KMS-11 (cell line): ENCODE results near the gene EML6.

Experiments
- H2AFZ ChIP-seq: fragments of 200-600 bp; sonication (generic); 2 replicates; pipeline ENCODE4 v1.6.1; 2016; ENCODE audit warnings: antibody characterized with exemption, mixed run types, low read depth
- H3K27ac ChIP-seq: fragments of 200-600 bp; sonication (generic); 2 replicates; pipeline ENCODE4 v1.6.1; 2016; ENCODE audit warnings: mild to moderate bottlenecking, mixed run types
- H3K27me3 ChIP-seq: fragments of 200-600 bp; sonication (generic); 2 replicates; pipeline ENCODE4 v1.6.1; 2017; ENCODE audit warnings: mild to moderate bottlenecking, low read depth, mixed run types, moderate library complexity; ENCODE audit not compliant: insufficient read depth
- H3K36me3 ChIP-seq: fragments of 200-600 bp; sonication (generic); 2 replicates; pipeline ENCODE4 v1.6.1; 2017; ENCODE audit warnings: mild to moderate bottlenecking, mixed run types; ENCODE audit not compliant: insufficient read depth
- H3K4me1 ChIP-seq: fragments of 200-600 bp; sonication (generic); 2 replicates; pipeline ENCODE4 v1.6.1; 2016; ENCODE audit warnings: mild to moderate bottlenecking, low read depth, mixed run types; ENCODE audit not compliant: poor library complexity, severe bottlenecking
- H3K4me2 ChIP-seq: fragments of 200-600 bp; sonication (generic); 2 replicates; pipeline ENCODE4 v1.7.0; 2016; ENCODE audit warnings: mild to moderate bottlenecking, mixed run types
- H3K4me3 ChIP-seq: fragments of 200-600 bp; sonication (generic); IDR thresholded peaks from 2 replicates; pipeline ENCODE4 v1.6.1; 2017; ENCODE audit warnings: low read depth, low read length, mixed read lengths; ENCODE audit not compliant: insufficient read depth
- H3K79me2 ChIP-seq: fragments of 200-600 bp; sonication (generic); 2 replicates; pipeline ENCODE4 v1.6.1; 2016; ENCODE audit warnings: low read depth, mixed run types; ENCODE audit not compliant: insufficient read depth
- H3K9ac ChIP-seq: fragments of 200-600 bp; sonication (generic); 2 replicates; pipeline ENCODE4 v1.6.1; 2016; ENCODE audit warnings: mild to moderate bottlenecking, mixed run types
- H4K20me1 ChIP-seq: fragments of 200-600 bp; sonication (generic); 2 replicates; pipeline ENCODE4 v1.6.1; 2016; ENCODE audit warnings: mild to moderate bottlenecking, mixed run types; ENCODE audit not compliant: insufficient read depth
- TF ChIP-seq, protein P1 (sequence below): fragments of 200-600 bp; sonication (generic); conservative IDR thresholded peaks from 2 replicates; pipeline ENCODE4 v1.6.1; 2017; ENCODE audit warnings: low read depth, mild to moderate bottlenecking, antibody characterized with exemption, low read length, moderate library complexity, mixed read lengths

Gene EML6

DNA sequence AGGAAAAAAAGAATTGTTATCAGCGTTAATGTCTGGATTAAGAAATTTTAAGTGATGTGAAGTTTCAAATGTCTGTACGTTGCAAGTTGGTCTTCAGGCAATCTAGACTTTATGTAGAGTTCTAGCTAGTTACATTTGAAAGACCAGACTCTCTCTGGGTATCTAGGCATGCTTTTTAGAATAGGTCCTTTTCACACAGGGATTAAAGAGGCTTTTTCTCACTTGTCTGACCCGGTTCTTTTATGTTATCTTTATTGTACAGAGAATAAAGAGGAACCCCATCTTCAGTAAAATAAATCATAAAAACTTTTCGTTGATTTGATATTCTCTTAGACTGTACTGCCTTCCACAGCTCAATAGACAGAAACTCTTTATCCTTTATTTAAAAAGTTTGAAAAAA lies 8.5 kb upstream of the EML6 start:
- no peak overlapping the region for H3K4me3 ChIP-seq
- no peak overlapping the region for H3K27ac ChIP-seq
- H3K9ac ChIP-seq: no peak overlapping the region
- no peak overlapping the region for H2AFZ ChIP-seq
- H3K4me2 ChIP-seq: no peak overlapping the region
- H3K27me3 ChIP-seq: no peaks in the 10 kb centered on the region
- H3K4me1 ChIP-seq: no peaks in the 10 kb centered on the region
- TF ChIP-seq, protein P1, sequence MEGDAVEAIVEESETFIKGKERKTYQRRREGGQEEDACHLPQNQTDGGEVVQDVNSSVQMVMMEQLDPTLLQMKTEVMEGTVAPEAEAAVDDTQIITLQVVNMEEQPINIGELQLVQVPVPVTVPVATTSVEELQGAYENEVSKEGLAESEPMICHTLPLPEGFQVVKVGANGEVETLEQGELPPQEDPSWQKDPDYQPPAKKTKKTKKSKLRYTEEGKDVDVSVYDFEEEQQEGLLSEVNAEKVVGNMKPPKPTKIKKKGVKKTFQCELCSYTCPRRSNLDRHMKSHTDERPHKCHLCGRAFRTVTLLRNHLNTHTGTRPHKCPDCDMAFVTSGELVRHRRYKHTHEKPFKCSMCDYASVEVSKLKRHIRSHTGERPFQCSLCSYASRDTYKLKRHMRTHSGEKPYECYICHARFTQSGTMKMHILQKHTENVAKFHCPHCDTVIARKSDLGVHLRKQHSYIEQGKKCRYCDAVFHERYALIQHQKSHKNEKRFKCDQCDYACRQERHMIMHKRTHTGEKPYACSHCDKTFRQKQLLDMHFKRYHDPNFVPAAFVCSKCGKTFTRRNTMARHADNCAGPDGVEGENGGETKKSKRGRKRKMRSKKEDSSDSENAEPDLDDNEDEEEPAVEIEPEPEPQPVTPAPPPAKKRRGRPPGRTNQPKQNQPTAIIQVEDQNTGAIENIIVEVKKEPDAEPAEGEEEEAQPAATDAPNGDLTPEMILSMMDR: no peak
- H4K20me1 ChIP-seq: no peaks in the 10 kb centered on the region
- H3K79me2 ChIP-seq: no peaks in the 10 kb centered on the region
- no peaks in the 10 kb centered on the region for H3K36me3 ChIP-seq

DNA sequence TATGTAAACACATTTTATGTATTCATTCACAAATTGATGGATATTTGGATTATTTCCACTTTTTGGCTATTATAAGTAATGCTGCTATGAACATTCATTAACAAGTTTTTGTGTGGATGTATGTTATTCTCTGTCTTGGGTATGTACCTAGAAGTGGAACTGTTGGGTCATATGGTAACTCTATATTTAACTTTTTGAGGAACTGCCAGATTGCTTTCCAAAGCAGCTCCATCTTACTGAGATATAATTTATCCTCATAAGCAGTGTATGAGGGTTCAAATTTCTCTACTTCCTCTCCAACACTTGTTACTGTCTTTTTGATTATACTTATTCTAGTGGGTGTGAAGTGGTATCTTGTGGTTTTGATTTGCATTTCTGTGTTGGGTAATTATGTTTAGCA lies 7.1 kb upstream of the EML6 start:
- H3K4me2 ChIP-seq: no peak overlapping the region

GRCh38 chr2:54720563-54720962 lies 2.9 kb upstream of the EML6 start:
- no peak overlapping the region for H3K9ac ChIP-seq
- H3K79me2 ChIP-seq: no peaks in the 10 kb centered on the region
- no peak overlapping the region for H3K4me2 ChIP-seq
- no peaks in the 10 kb centered on the region for H4K20me1 ChIP-seq
- TF ChIP-seq, protein P1: no peak
- no peak overlapping the region for H3K27ac ChIP-seq
- no peaks in the 10 kb centered on the region for H3K36me3 ChIP-seq
- peaks cover 2% of the 10 kb centered on the region; the same call in 1 of the 2 replicates for H3K27me3 ChIP-seq
- peaks cover 8% of the 10 kb centered on the region for H3K4me1 ChIP-seq
- no peak overlapping the region for H2AFZ ChIP-seq
- H3K4me3 ChIP-seq: no peak overlapping the region

More for the DNA sequence above, 7.1 kb upstream of the EML6 start:
- no peak overlapping the region for H3K9ac ChIP-seq
- no peaks in the 10 kb centered on the region for H3K36me3 ChIP-seq
- H2AFZ ChIP-seq: no peak overlapping the region
- H3K79me2 ChIP-seq: no peaks in the 10 kb centered on the region
- no peaks in the 10 kb centered on the region for H3K27me3 ChIP-seq
- no peak overlapping the region for H3K27ac ChIP-seq
- TF ChIP-seq, protein P1: no peak
- H3K4me3 ChIP-seq: no peak overlapping the region
- H4K20me1 ChIP-seq: no peaks in the 10 kb centered on the region
- H3K4me1 ChIP-seq: no peaks in the 10 kb centered on the region

DNA sequence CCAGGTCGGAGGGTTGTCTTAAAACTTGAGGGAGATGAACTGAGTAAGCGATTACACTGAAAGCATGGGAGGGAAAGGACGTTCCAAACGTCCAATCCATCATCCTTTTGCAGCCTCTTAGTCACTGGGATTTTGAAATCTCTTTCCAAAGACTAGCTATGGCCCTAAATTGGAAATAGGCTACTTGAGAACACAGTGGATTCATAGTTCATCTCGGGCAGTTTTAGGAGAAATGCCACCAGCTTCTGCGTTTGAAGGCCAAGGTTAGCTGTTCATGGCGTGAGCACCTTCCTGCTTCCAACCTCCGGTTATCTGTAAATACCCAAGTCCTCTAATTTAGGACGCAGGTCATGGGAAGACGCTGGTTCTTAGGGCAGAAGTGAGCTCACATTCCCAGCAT lies 821 bp upstream of the EML6 start:
- peaks cover 3% of the 10 kb centered on the region; the same call in 1 of the 2 replicates for H3K27me3 ChIP-seq

More for the DNA sequence above, 821 bp upstream of the EML6 start:
- H3K4me2 ChIP-seq: peak overlapping the region; percentile 93
- H2AFZ ChIP-seq: peak overlapping the region; percentile 96
- peak overlapping the region; percentile 8 for H3K27ac ChIP-seq
- H3K36me3 ChIP-seq: no peaks in the 10 kb centered on the region
- peak overlapping the region; percentile 51 for H3K9ac ChIP-seq
- peaks cover 22% of the 10 kb centered on the region for H3K4me1 ChIP-seq
- H3K4me3 ChIP-seq: no peak overlapping the region
- TF ChIP-seq, protein P1: no peak
- no peaks in the 10 kb centered on the region for H4K20me1 ChIP-seq
- no peaks in the 10 kb centered on the region for H3K79me2 ChIP-seq
